Measurements from ENCODE around the gene DYRK1B. TPM values are rescaled to one million over a fixed set of nuclear protein-coding genes. Genes with fewer than 3 reads are reported as not detected.
"Not testable (repeated sequence)": the region's sequence is repeated elsewhere in the genome, so short reads cannot be mapped to it uniquely, and the experiment has no call there.

DYRK1B gene
- total RNA-seq, 4 donors from 2014 or later = 15.6 to 31.2 (median 22.6) TPM

GRCh38 chr19:39817888-39818561, 15.9 kb downstream of the DYRK1B start:
- Histone ChIP-seq H3K9me3 (no peaks in the 10 kb centered on the region), H3K27ac (no peak overlapping the region), H3K36me3 (no peaks in the 10 kb centered on the region), H3K4me1 (no peaks in the 10 kb centered on the region), H3K27me3 (no peaks in the 10 kb centered on the region), H3K4me3 (replicated peaks in 1 of 3) (no peak overlapping the region)
- TF ChIP-seq POLR2A (IDR thresholded peaks at IDR 0.05) = no peak
- TF ChIP-seq, protein P1, sequence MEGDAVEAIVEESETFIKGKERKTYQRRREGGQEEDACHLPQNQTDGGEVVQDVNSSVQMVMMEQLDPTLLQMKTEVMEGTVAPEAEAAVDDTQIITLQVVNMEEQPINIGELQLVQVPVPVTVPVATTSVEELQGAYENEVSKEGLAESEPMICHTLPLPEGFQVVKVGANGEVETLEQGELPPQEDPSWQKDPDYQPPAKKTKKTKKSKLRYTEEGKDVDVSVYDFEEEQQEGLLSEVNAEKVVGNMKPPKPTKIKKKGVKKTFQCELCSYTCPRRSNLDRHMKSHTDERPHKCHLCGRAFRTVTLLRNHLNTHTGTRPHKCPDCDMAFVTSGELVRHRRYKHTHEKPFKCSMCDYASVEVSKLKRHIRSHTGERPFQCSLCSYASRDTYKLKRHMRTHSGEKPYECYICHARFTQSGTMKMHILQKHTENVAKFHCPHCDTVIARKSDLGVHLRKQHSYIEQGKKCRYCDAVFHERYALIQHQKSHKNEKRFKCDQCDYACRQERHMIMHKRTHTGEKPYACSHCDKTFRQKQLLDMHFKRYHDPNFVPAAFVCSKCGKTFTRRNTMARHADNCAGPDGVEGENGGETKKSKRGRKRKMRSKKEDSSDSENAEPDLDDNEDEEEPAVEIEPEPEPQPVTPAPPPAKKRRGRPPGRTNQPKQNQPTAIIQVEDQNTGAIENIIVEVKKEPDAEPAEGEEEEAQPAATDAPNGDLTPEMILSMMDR (IDR thresholded peaks at IDR 0.05) = no peak
- intact Hi-C loops (cut with DNase I) = no loop called here
- WGBS, 2 donors = 92 to 94% methylated on average over 12 of the region's 12 CpGs
- DNase-seq = no peak

DNA sequence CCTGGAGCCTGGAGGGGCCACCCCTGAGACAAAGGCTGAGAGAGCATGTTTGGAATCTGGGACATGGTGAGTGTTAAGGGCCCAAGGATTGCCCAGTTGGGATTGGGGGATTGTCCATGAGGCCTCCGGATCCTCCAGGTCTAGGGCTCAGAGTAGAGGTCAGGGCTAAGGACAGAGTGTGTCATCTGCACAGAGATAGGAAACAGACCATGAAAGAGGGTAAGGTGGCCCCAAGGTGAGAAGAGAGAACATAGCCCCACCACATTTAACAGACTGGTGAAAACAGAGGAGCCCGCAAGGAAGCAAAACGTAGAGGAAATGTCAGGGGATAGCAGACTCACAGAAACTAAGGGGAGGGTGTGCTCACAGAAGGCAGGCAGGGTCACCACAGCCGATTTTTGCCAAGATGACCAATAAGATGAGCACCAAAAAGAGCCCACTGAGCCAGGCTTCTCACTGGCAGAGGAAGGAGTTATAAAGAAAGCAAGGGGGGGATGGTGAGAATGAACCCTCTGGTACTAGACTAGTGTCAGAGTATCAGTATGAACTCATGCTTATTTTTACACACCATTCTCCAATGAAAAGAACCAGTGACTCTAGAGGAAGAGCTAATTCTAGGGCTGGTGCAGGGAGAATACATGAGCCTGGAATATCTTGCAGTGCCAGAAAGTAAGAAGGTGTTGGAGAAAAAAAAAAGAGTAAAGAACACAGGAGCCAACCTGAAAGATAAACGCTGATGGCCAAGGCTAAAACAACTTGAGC, 17.5 kb downstream of the DYRK1B start:
- no peak for DNase-seq
- Histone ChIP-seq H3K27me3 (no peaks in the 10 kb centered on the region), H3K27ac (no peak overlapping the region), H3K36me3 (no peaks in the 10 kb centered on the region), H3K4me3 (replicated peaks in 1 of 3) (no peak overlapping the region), H3K9me3 (no peaks in the 10 kb centered on the region), H3K4me1 (no peaks in the 10 kb centered on the region)
- intact Hi-C loops (cut with DNase I) = no loop called here
- WGBS, 2 donors = 88 to 91% methylated on average over 5 of the region's 5 CpGs
- TF ChIP-seq, protein P1 (IDR thresholded peaks at IDR 0.05) = no peak
- no peak for TF ChIP-seq POLR2A (IDR thresholded peaks at IDR 0.05)

GRCh38 chr19:39814595-39814994, 19.4 kb downstream of the DYRK1B start:
- H3K36me3 ChIP-seq = no peaks in the 10 kb centered on the region
- no peaks in the 10 kb centered on the region for H3K27me3 ChIP-seq
- no peaks in the 10 kb centered on the region for H3K4me1 ChIP-seq
- no peak for DNase-seq
- H3K4me3 ChIP-seq (replicated peaks in 1 of 3) = no peak overlapping the region
- WGBS, 2 donors = 92 to 93% methylated on average over 3 of the region's 3 CpGs
- TF ChIP-seq, protein P1 (IDR thresholded peaks at IDR 0.05) = no peak
- TF ChIP-seq POLR2A (IDR thresholded peaks at IDR 0.05) = no peak
- H3K9me3 ChIP-seq = no peaks in the 10 kb centered on the region
- H3K27ac ChIP-seq = no peak overlapping the region
- intact Hi-C loops (cut with DNase I) = no loop called here

- intact Hi-C loops (cut with DNase I); H3K9me3 ChIP-seq; H3K4me3 ChIP-seq (replicated peaks in 1 of 3); H3K27me3 ChIP-seq; DNase-seq; H3K27ac ChIP-seq; H3K4me1 ChIP-seq; H3K36me3 ChIP-seq: not testable (repeated sequence)
- 92 to 96% methylated on average over 6 of the region's 6 CpGs for WGBS, 2 donors
Measured at GRCh38 chr19:39814111-39814510, 19.9 kb downstream of the DYRK1B start.

- no peaks in the 10 kb centered on the region for H3K9me3 ChIP-seq
- intact Hi-C loops (cut with DNase I) = no loop called here
- no peak overlapping the region for H3K27ac ChIP-seq
- 77 to 86% methylated on average over 9 of the region's 9 CpGs for WGBS, 2 donors
- DNase-seq = no peak
- no peak overlapping the region for H3K4me3 ChIP-seq (replicated peaks in 1 of 3)
- H3K27me3 ChIP-seq = no peaks in the 10 kb centered on the region
- TF ChIP-seq, protein P1 (IDR thresholded peaks at IDR 0.05) = no peak
- no peak for TF ChIP-seq POLR2A (IDR thresholded peaks at IDR 0.05)
- no peaks in the 10 kb centered on the region for H3K4me1 ChIP-seq
- H3K36me3 ChIP-seq = no peaks in the 10 kb centered on the region
Measured at GRCh38 chr19:39813264-39813993, 20.5 kb downstream of the DYRK1B start.

All from thyroid gland (tissue), 4 donors.